Gastroesophageal sphincter (tissue), 4 donors: ENCODE data around the gene EVC2. TPM values are rescaled to one million over a fixed set of nuclear protein-coding genes. Genes with fewer than 3 reads are reported as not detected.
"Not testable (repeated sequence)": the region's sequence is repeated elsewhere in the genome, so short reads cannot be mapped to it uniquely, and the experiment has no call there.

ENCODE experiments used
- ATAC-seq: fragments of 150-250 bp; one replicate; pipeline ENCODE4 v1.9.1; 2016; ENCODE audit warnings: mild to moderate bottlenecking, moderate library complexity
- H3K27ac ChIP-seq, 4 donors: fragments of 200-600 bp; sonication (generic) in 3 of 4; 1 replicate in 3 of 4; 2 replicates in 1 of 4; pipeline ENCODE4 v1.5.1; 2016 to 2019
- H3K27me3 ChIP-seq: fragments of 200-600 bp; sonication (generic); one replicate; pipeline ENCODE4 v1.5.1; 2019
- H3K36me3 ChIP-seq, 2 donors: fragments of 200-600 bp; sonication (generic); one replicate each; pipeline ENCODE4 v1.5.1; 2019; ENCODE audit warnings: control low read depth in 1 of 2
- H3K4me1 ChIP-seq, 3 donors: fragments of 200-600 bp; sonication (generic); 1 replicate in 2 of 3; 2 replicates in 1 of 3; pipeline ENCODE4 v1.5.1; 2016 to 2019; ENCODE audit warnings: control low read depth in 2 of 3
- H3K4me3 ChIP-seq, 2 donors: fragments of 200-600 bp; sonication (generic); one replicate each; pipeline ENCODE4 v1.5.1; 2019; ENCODE audit warnings: mild to moderate bottlenecking in 1 of 2, moderate library complexity in 1 of 2
- H3K9me3 ChIP-seq, 3 donors: fragments of 200-600 bp; sonication (generic); one replicate each; pipeline ENCODE4 v1.5.1; 2017 to 2019; ENCODE audit warnings: control low read depth in 2 of 3
- EP300 ChIP-seq: sonication (generic); formaldehyde crosslinking; IDR thresholded peaks from one replicate; pipeline ENCODE4 v1.6.1; 2017; ENCODE audit warnings: antibody characterized with exemption, mild to moderate bottlenecking
- POLR2A ChIP-seq, 2 donors: fragments of 450-650 bp; IDR thresholded peaks; one replicate each; pipeline ENCODE4 v1.6.1; 2017; ENCODE audit warnings: antibody characterized with exemption in 2 of 2, mild to moderate bottlenecking in 2 of 2, moderate library complexity in 1 of 2
- POLR2AphosphoS5 ChIP-seq: sonication (generic); formaldehyde crosslinking; IDR thresholded peaks from one replicate; pipeline ENCODE4 v1.6.1; 2017; ENCODE audit warnings: antibody characterized with exemption
- WGBS, 2 donors: methylation state at CpG; one replicate each; pipeline ENCODE4 v1.1.5; 2018; ENCODE audit warnings: low coverage in 1 of 2; 5-methylcytosine and 5-hydroxymethylcytosine counted together
- total RNA-seq, 4 donors: library from RNA; depleted of rRNA; stranded (reverse); fragments of >200 nt; gene quantifications; one replicate each; pipeline ENCODE4 v1.1.0, GENCODE V29; 2016
- TF ChIP-seq, protein P1 (sequence below), 4 experiments: fragments of 200-600 bp in 2 of 4; fragments of 450-650 bp in 2 of 4; sonication (generic) in 1 of 4; IDR thresholded peaks; one replicate each; pipeline ENCODE4 v1.5.1; 2017 to 2019; ENCODE audit warnings: antibody characterized with exemption in 4 of 4, mild to moderate bottlenecking in 2 of 4, moderate library complexity in 2 of 4

EVC2 gene
- total RNA-seq, 4 donors from 2014 or later: 9.3 to 16.3 (median 12.4) TPM

DNA sequence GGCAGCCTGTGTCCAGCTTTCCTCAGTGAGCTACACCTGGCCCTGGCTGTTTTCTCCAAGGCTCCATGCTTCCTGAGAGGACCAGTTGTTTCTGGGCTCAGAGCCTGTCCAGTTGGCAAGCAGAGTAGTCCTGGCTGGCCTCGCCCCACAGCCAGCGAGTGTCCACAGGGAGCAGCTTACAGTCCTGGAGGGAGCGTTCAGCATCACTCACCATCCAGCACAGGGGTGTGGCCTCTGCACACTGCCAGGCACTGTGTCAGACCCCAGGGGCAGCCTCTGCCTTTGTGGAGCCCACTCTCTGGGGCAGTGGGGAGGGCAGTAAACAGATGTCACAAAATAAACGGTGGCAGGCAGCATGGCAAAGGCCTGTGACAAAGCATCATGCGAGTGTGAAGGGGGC, 26.5 kb upstream of the EVC2 start:
- peak; percentile 50 for ATAC-seq
- Histone ChIP-seq H3K27me3 (no peaks in the 10 kb centered on the region), H3K36me3 (peaks cover 0 to 87% of the 10 kb centered on the region in 2 donors)

DNA sequence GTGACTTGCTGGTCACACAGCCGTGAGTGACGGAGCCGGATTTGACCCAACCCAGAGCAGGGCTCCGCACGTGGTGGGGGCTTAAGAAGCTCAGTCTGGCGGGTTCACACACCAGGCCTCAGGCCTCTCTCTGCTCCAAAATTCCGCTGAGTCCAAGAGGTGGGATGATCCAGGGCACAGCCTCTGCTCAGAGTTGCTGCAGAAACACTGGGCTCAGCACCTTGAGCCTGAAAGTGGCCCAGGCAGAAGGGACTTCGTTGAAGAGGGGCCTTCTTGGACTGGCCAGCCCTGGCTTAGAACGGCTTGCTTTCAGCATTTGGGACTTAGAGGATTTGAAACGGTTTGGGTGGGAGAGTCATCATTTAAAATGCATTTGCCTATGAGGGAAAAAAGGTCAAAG, 23.8 kb upstream of the EVC2 start:
- WGBS, 2 donors: 80 to 83% methylated on average over 1 of the region's 10 CpGs
- no peak for ATAC-seq
- Histone ChIP-seq H3K4me1 (no peaks in the 10 kb centered on the region), H3K27me3 (no peaks in the 10 kb centered on the region), H3K36me3 (peaks cover 0 to 84% of the 10 kb centered on the region in 2 donors), H3K27ac (no peak overlapping the region), H3K9me3 (no peaks in the 10 kb centered on the region), H3K4me3 (no peak overlapping the region)
- TF ChIP-seq EP300 (no peak), POLR2A (IDR thresholded peaks at IDR 0.05) (no peak), POLR2AphosphoS5 (no peak)
- TF ChIP-seq, protein P1, sequence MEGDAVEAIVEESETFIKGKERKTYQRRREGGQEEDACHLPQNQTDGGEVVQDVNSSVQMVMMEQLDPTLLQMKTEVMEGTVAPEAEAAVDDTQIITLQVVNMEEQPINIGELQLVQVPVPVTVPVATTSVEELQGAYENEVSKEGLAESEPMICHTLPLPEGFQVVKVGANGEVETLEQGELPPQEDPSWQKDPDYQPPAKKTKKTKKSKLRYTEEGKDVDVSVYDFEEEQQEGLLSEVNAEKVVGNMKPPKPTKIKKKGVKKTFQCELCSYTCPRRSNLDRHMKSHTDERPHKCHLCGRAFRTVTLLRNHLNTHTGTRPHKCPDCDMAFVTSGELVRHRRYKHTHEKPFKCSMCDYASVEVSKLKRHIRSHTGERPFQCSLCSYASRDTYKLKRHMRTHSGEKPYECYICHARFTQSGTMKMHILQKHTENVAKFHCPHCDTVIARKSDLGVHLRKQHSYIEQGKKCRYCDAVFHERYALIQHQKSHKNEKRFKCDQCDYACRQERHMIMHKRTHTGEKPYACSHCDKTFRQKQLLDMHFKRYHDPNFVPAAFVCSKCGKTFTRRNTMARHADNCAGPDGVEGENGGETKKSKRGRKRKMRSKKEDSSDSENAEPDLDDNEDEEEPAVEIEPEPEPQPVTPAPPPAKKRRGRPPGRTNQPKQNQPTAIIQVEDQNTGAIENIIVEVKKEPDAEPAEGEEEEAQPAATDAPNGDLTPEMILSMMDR (IDR thresholded peaks at IDR 0.05): no peak

More for the DNA sequence above, 26.5 kb upstream of the EVC2 start:
- Histone ChIP-seq H3K4me1 (no peaks in the 10 kb centered on the region), H3K27ac (no peak overlapping the region), H3K9me3 (no peaks in the 10 kb centered on the region), H3K4me3 (no peak overlapping the region)
- TF ChIP-seq, protein P1 (IDR thresholded peaks at IDR 0.05): no peak
- TF ChIP-seq POLR2AphosphoS5: no peak
- TF ChIP-seq POLR2A (IDR thresholded peaks at IDR 0.05): no peak
- TF ChIP-seq EP300: no peak
- 100% methylated on average over 2 of the region's 5 CpGs; no CpG with 5 or more reads in 1 of the 2 donors for WGBS, 2 donors

DNA sequence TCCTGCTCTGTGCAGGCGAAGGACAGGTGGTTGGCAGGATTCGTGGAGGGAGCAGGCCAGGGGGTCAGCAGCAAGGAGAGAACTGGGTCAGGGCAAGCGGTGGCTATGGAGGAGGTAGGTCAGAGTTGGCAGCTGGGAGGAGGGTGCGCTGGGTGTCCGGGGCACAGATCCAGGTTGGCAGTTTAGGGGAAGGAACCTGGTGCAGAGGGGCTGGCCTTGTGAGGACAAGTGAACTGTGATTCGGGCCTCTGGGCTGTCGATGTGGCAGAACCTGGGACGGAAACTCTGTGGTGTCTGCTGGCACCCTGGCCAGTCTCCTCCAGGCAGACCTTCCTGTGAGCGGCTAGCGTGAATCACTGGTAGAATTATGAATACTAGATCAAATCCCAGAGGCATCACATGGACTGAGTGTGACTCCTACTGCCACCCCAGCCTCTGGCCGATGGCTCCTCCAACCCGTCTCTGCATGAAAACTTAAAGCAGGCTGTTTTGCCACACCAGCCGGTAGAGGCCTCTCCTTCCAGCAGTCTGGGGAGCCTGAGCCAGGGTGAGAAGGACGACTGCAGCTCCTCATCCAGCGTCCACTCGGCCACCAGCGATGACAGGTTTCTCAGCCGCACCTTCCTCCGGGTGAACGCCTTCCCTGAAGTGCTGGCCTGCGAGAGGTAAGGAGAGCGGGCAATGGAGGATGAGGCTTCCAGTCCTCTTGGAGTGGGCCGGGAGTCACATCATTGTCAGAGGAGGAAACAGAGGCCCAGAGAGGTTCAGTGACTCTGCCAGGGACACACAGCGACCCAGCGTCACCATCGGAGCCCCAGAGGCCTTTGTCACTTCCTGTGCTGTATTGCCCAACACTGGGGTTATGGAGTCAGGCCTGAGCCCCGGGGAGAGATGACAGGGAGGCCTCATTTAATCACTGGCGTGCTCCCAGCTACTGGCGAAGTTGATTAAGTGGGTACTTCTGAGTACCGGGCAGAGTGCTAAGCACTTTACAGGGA, 22.9 kb upstream of the EVC2 start:
- Histone ChIP-seq H3K9me3 (no peaks in the 10 kb centered on the region), H3K27ac (no peak overlapping the region), H3K36me3 (peaks cover 0 to 76% of the 10 kb centered on the region in 2 donors), H3K4me1 (no peaks in the 10 kb centered on the region), H3K4me3 (no peak overlapping the region), H3K27me3 (no peaks in the 10 kb centered on the region)
- WGBS, 2 donors: 76 to 93% methylated on average over 7 to 8 of the region's 30 CpGs
- no peak for ATAC-seq
- no peak for TF ChIP-seq POLR2AphosphoS5
- no peak for TF ChIP-seq EP300

DNA sequence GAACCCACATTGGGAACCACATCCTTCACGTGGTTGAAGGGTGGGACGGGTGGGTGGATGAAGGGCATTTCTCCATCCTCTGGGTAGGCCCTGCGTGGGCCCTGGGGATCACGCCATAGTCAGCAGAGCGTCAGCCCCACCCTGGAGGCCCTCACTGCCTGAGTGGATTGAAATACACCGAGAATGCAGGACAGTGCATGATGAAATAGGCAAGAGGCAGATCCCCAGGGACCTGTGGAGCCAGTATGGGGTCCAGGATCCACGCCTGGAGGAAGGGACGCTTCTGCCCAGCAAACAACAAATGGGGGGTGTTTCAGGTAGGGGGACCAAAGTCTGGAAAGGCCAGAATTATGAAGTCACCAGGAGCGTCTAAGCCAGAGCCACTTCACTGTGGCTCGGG, 22.1 kb upstream of the EVC2 start:
- no peaks in the 10 kb centered on the region for H3K4me1 ChIP-seq
- H3K36me3 ChIP-seq: peaks cover 0 to 74% of the 10 kb centered on the region in 2 donors
- H3K27ac ChIP-seq: no peak overlapping the region
- no peak overlapping the region for H3K4me3 ChIP-seq
- TF ChIP-seq, protein P1 (IDR thresholded peaks at IDR 0.05): no peak
- TF ChIP-seq POLR2AphosphoS5: no peak
- no peak for TF ChIP-seq POLR2A (IDR thresholded peaks at IDR 0.05)
- TF ChIP-seq EP300: no peak
- no peaks in the 10 kb centered on the region for H3K9me3 ChIP-seq
- H3K27me3 ChIP-seq: no peaks in the 10 kb centered on the region
- 80% methylated on average over 1 of the region's 10 CpGs; no CpG with 5 or more reads in 1 of the 2 donors for WGBS, 2 donors
- ATAC-seq: no peak

DNA sequence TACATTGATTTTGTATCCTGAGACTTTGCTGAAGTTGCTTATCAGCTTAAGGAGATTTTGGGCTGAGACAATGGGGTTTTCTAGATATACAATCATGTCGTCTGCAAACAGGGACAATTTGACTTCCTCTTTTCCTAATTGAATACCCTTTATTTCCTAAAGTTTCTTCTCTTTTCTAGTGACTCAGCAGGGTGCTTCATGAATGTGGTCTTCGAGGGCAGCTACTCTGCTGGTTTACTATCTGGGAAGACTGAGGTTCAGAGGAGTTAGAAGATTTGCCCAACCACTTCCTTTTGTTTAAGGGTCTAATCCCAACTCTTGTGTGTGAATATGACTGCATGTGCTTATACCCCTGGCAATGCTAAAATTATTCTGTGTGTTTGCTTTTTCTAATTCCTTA, 20.1 kb upstream of the EVC2 start:
- H3K27ac ChIP-seq, H3K4me1 ChIP-seq, H3K9me3 ChIP-seq, H3K4me3 ChIP-seq, H3K27me3 ChIP-seq, ATAC-seq: not testable (repeated sequence)
- 66 to 74% methylated on average over 2 of the region's 2 CpGs for WGBS, 2 donors
- H3K36me3 ChIP-seq: peaks cover 0 to 71% of the 10 kb centered on the region in 2 donors

DNA sequence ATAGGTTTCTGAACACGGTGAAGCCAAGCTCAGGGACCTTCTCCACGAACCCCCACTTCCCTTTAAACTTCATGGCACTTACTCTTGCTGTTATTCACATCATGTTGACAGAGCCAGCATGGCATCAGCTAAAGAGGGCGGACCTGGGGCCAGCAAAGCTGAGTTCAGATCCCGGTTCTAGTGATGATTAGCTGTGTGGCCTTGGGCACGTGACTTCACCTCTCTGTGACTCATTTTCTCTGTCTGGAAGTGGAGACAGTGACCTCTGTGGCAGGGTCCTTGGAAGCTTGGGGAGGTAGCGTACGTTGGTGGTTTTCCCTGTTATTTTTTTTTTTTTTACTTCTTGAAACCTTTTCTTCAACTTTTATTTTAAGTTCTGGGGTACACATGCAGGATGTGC, 16.0 kb upstream of the EVC2 start:
- H3K4me1 ChIP-seq: no peaks in the 10 kb centered on the region
- no peak overlapping the region for H3K27ac ChIP-seq
- no peaks in the 10 kb centered on the region for H3K27me3 ChIP-seq
- no peak overlapping the region for H3K4me3 ChIP-seq
- 88 to 95% methylated on average over 5 to 7 of the region's 7 CpGs for WGBS, 2 donors
- H3K9me3 ChIP-seq: no peaks in the 10 kb centered on the region
- no peak for ATAC-seq
- no peak for TF ChIP-seq EP300
- TF ChIP-seq POLR2AphosphoS5: no peak
- TF ChIP-seq, protein P1 (IDR thresholded peaks at IDR 0.05): no peak
- TF ChIP-seq POLR2A (IDR thresholded peaks at IDR 0.05): no peak
- peaks cover 0 to 71% of the 10 kb centered on the region in 2 donors for H3K36me3 ChIP-seq
